GM12892 (cell line): Measurements from ENCODE around the gene AMBP.

ENCODE experiments used
- POLR2A ChIP-seq: IDR thresholded peaks from 2 replicates; pipeline ENCODE4 v1.6.1; 2011; ENCODE audit warnings: low read depth, low read length, control low read depth
- TAF1 ChIP-seq: IDR thresholded peaks from 2 replicates; pipeline ENCODE4 v1.6.1; 2011; ENCODE audit warnings: low read depth, mild to moderate bottlenecking, control low read depth, low read length, borderline replicate concordance

GRCh38 chr9:114011313-114011712 lies 66.8 kb downstream of the AMBP start:
- TF ChIP-seq POLR2A: no peak
- TF ChIP-seq TAF1: no peak
